ENCODE data around the gene ACSL1. TPM values are rescaled to one million over a fixed set of nuclear protein-coding genes. Genes with fewer than 3 reads are reported as not detected.
"Not testable (repeated sequence)": the region's sequence is repeated elsewhere in the genome, so short reads cannot be mapped to it uniquely, and the experiment has no call there.

ACSL1 gene
- total RNA-seq, 2 experiments from 2014 or later: 14.5 to 15.4 TPM

DNA sequence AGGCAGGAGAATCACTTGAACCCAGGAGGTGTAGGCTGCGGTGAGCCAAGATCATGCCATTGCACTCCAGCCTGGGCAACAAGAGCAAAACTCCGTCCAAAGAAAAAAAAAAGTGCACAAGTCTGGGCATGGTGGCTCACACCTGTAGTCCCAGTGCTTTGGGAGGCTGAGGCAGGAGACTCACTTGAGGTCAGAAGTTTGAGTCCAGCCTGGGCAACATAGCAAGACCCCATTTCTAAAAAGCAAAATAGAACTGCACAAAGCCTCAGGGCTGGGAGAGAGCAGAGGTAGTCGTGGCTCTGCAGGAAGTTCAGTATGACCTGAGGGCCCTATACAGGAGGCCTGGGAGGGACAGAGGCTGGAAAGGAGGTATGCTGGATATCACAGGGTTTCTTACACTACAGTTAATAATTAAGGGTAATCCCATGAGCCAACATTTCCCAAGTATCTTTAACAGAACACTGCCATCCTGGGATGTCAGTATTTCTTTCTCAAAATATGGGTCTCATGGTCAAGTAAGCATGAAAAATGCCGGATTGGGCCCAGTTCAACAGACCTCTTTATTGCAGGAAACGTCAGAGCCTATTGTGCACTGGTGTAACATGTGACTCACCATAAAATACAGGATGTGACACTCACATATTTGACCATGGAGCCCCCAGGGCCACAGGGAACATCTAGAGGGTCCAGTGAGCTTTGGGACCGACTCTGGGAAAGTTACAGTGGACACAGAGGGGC lies 37.8 kb downstream of the ACSL1 start:
- Mint-ChIP-seq H3K36me3 (ENCODE audit: low read depth) (peaks cover 27% of the 10 kb centered on the region), H3K27me3 (no peaks in the 10 kb centered on the region), H3K4me1 (peaks cover 37% of the 10 kb centered on the region), H3K27ac (no peak overlapping the region), H3K4me3 (no peak overlapping the region), H3K9me3 (no peaks in the 10 kb centered on the region)
- CTCF ChIA-PET: no interaction called here
- POLR2A ChIA-PET: no interaction called here
- no peak for DNase-seq

DNA sequence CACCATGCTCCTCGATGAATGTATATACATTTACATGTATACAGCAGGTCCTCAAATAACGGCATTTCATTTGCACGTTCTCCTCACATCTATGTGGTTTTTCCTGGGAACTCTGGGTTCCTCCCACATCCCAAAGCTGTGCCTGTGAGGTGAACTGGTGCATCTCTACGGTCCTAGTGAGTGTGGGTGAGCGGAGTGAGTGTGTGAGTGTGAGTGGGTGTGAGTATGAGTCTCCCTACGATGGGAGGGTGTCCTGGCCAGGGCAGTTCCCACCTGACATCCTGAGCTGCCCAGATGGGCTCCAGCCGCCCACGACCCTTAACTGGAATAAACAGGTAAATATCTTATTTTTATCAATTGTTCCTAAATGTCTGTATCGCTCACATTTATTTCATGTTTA lies 40.0 kb downstream of the ACSL1 start:
- Mint-ChIP-seq H3K27me3 (no peaks in the 10 kb centered on the region), H3K27ac (no peak overlapping the region), H3K4me3 (no peak overlapping the region), H3K36me3 (ENCODE audit: low read depth) (peaks cover 33% of the 10 kb centered on the region), H3K4me1 (peaks cover 27% of the 10 kb centered on the region), H3K9me3 (no peaks in the 10 kb centered on the region)
- ChIA-PET CTCF (interaction anchor here (0.7 to 1.4 kb wide), 2 partner anchors 15 to 32 kb away, joined by 3 read pairs; no protein-coding TSS in a partner anchor), POLR2A (no interaction called here)
- DNase-seq: no peak

DNA sequence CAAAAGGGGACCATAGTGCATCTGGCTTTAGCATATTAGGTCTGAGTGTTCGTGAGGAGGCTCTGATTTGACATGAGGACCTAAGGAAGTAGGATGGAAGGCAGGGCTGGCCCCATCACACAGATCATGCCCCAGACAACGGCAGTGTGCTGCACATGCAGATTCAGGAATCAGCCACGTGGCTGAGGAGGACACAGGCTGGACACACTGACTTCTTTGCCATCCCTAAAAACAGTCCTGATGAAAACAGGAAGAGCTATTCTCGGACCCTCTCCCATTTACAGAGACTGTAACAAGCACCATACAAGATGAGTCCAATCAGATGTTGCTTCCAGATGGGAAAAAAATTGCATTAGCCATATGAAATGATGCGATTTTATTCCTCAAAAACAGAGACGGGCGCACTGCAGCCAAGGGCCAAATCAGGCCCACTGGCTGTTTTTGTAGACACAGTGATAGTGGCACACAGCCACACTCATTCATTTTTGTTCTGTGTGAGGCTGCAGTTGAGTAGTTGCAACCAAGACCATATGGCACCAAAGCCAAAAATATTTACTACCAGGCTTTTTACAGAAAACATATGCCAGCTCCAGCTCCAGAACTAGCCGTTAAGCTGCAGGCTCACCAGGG lies 41.0 kb downstream of the ACSL1 start:
- POLR2A ChIA-PET: no interaction called here
- Mint-ChIP-seq H3K36me3 (ENCODE audit: low read depth) (peaks cover 36% of the 10 kb centered on the region), H3K4me1 (peaks cover 25% of the 10 kb centered on the region), H3K27ac (no peak overlapping the region), H3K27me3 (no peaks in the 10 kb centered on the region), H3K4me3 (no peak overlapping the region), H3K9me3 (no peaks in the 10 kb centered on the region)
- CTCF ChIA-PET: interaction anchor here (1.4 kb wide), 1 partner anchor 30 kb away, joined by 3 read pairs; no protein-coding TSS in a partner anchor
- no peak for DNase-seq

DNA sequence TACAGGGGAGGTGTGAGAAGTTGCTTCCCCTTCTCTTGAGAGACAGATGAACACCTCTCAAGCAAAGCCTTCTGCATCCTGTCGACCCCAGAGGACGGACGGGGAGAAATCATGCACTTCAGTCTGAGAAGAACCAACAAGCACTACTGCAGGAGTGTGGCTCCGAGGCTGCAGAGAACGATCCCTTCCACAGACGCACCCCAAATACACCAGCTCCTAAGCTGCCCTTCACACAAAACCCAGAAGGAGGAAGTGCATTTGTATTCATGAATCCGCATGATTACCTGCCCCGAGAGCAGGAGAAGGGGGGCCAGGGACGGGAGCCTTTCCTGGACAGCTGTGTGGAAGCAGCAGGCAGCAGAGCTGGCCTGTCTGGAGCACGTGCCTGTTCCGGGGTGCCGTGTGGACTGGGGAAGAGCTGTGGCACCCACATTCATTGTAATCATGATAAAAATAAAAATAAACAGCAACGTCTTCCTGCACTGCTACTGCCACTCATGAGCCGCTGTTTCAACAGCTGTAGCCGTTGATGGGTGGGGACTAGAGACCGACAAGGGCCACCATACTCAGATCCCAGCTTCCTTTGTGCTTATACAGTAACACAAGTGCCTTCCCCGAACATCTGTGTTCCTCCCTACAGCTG lies 42.9 kb downstream of the ACSL1 start:
- no peak for DNase-seq
- POLR2A ChIA-PET: no interaction called here
- H3K27ac Mint-ChIP-seq: peak overlapping the region; percentile 77
- H3K9me3 Mint-ChIP-seq: peaks cover 3% of the 10 kb centered on the region
- H3K4me1 Mint-ChIP-seq: peaks cover 25% of the 10 kb centered on the region
- CTCF ChIA-PET: interaction anchor here (0.5 to 1.8 kb wide), 2 partner anchors 10 to 60 kb away, joined by 3 to 6 read pairs; no protein-coding TSS in a partner anchor
- no peak overlapping the region for H3K4me3 Mint-ChIP-seq
- H3K27me3 Mint-ChIP-seq: no peaks in the 10 kb centered on the region
- H3K36me3 Mint-ChIP-seq (ENCODE audit: low read depth): peaks cover 45% of the 10 kb centered on the region

DNA sequence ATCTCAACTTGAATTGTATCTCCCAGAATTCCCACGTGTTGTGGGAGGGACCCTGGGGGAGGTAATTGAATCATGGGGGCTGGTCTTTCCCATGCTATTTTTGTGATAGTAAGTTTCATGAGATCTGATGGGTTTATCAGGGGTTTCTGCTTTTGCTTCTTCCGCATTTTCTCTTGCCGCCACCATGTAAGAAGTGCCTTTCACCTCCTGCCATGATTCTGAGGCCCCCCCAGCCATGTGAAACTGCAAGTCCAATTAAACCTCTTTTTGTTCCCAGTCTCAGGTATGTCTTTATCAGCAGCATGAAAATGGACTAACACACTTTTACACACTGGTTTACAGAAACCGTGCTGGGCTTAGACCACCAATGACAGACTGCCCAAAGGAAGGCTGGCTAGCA lies 46.6 kb downstream of the ACSL1 start:
- CTCF ChIA-PET: interaction anchor here (0.6 kb wide), 2 partner anchors 281 to 358 kb away, joined by 3 read pairs; no protein-coding TSS in a partner anchor
- POLR2A ChIA-PET, H3K27ac Mint-ChIP-seq, DNase-seq, H3K9me3 Mint-ChIP-seq, H3K4me3 Mint-ChIP-seq, H3K27me3 Mint-ChIP-seq: not testable (repeated sequence)
- peaks cover 31% of the 10 kb centered on the region for H3K36me3 Mint-ChIP-seq (ENCODE audit: low read depth)
- peaks cover 17% of the 10 kb centered on the region for H3K4me1 Mint-ChIP-seq

DNA sequence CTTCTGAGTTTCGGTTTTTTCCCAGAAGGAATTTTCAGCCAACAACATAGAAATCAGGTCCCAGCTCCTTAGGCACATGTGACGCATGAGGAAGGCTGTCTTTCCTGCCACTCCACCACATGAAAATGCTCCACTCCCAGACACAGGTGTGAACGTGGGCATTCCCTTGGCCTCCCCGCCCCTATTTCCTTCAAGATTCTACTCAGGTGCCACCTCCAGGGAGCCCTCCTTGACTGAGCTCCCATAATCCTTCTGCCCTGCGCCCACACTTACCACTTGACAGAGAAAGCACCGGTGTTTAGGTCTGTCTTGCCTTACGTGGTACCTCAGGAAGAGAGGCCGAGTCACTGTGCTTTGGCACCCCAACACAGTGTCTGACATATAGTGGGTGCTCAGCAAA lies 47.4 kb downstream of the ACSL1 start:
- H3K36me3 Mint-ChIP-seq (ENCODE audit: low read depth): peaks cover 24% of the 10 kb centered on the region
- H3K4me3 Mint-ChIP-seq: no peak overlapping the region
- H3K9me3 Mint-ChIP-seq: peaks cover 3% of the 10 kb centered on the region
- no peak overlapping the region for H3K27ac Mint-ChIP-seq
- POLR2A ChIA-PET: no interaction called here
- CTCF ChIA-PET: no interaction called here
- H3K27me3 Mint-ChIP-seq: no peaks in the 10 kb centered on the region
- peaks cover 11% of the 10 kb centered on the region for H3K4me1 Mint-ChIP-seq
- DNase-seq: no peak

DNA sequence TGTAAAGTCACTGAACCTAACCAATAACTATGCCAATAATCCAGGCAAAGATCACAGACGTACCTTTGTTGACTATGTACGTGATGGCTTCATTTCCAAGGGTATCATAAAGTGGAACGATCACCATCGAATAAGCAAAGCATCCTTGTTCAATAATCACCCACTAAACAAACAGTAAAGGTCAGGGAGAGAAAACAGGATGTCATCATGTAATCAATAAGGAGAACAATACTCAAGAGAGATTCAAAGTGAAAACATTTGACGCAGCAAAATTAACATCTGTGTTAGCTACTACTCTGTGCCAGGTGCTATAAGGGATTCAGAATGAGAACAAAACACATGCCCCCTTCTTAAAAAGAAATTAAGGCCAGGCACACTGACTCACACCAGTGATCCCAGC lies 48.9 kb downstream of the ACSL1 start:
- Mint-ChIP-seq H3K4me1 (no peaks in the 10 kb centered on the region), H3K9me3 (peaks cover 3% of the 10 kb centered on the region), H3K27me3 (no peaks in the 10 kb centered on the region), H3K4me3 (no peak overlapping the region), H3K27ac (no peak overlapping the region), H3K36me3 (ENCODE audit: low read depth) (peaks cover 15% of the 10 kb centered on the region)
- ChIA-PET POLR2A (no interaction called here), CTCF (interaction anchor here (0.6 kb wide), 1 partner anchor 191 kb away, joined by 5 read pairs; no protein-coding TSS in a partner anchor)
- DNase-seq: no peak

DNA sequence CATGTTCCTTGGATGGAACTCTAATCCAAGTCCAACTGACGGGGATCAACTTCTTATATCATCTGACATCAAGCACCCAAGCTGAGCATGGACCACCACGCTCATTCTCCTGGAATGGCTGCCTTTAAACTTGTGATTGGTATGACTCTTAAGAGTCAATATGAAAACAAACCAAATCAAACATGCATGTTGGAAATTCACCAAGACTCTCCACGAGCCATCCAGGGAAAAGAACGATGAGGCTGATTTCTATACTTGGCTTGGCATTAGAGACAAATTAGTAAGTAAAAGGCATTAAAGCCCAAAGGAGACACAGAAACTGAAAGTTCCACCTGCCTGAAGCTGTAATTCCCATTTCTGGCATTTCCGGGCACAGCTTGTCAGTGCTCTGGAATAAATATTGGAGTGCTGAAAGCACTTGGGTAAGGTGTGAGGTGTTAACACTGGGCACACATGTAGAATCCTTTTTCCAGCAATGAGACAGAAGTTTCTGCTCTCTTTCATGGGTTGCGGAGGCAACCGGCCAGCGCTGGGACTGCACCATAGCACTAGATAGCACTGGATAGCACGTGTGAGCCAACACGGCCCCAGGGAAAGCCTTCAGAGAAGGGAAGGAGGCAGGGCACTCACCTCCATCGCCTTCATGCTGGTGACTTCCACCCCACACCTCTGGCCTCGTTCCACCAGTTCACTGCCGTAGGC lies 49.8 kb downstream of the ACSL1 start:
- peaks cover 15% of the 10 kb centered on the region for H3K36me3 Mint-ChIP-seq (ENCODE audit: low read depth)
- H3K9me3 Mint-ChIP-seq: peaks cover 3% of the 10 kb centered on the region
- no peak overlapping the region for H3K27ac Mint-ChIP-seq
- H3K27me3 Mint-ChIP-seq: no peaks in the 10 kb centered on the region
- H3K4me1 Mint-ChIP-seq: no peaks in the 10 kb centered on the region
- no peak for DNase-seq
- H3K4me3 Mint-ChIP-seq: no peak overlapping the region
- ChIA-PET POLR2A (no interaction called here), CTCF (no interaction called here)

DNA sequence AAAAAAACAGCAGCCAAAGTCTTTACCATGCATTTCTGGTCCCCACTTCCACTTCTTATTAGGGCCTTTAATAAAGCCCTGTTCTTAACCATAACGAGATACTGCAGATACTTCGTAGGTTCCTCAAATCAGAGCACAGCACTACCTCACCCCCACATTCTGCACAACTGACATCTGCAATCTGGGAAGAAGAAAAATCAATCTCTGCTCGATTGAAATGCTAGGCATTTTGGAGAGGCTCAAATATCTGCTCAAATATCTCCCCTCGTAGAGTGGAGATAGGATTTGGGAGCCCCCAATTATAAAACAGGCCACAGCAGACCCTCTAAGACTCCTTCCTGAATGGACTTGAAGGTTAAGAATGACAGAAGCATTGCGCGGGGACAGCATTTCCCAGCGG lies 51.6 kb downstream of the ACSL1 start:
- Mint-ChIP-seq H3K9me3 (peaks cover under 1% of the 10 kb centered on the region), H3K4me1 (peaks cover 10% of the 10 kb centered on the region), H3K4me3 (no peak overlapping the region), H3K27me3 (no peaks in the 10 kb centered on the region), H3K27ac (no peak overlapping the region), H3K36me3 (ENCODE audit: low read depth) (peaks cover 12% of the 10 kb centered on the region)
- POLR2A ChIA-PET: no interaction called here
- CTCF ChIA-PET: no interaction called here
- no peak for DNase-seq

DNA sequence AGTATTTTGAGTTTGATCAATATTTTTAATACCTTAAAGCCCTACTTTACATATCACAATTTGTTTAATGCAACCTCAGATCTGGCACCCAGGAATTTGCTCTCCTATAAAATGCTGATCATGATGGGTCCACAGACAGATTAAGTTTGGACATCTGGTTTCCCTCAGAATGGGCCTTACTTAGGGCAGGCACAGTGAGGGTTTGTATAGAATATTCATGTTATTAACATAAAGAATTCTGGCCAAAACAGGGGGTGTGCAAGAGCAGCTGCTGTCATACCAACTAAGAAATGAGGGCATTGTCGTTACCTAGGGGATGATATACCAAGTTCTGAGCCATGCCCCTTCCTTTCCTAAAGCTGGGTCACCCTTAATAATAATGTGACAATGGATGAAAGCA lies 54.4 kb downstream of the ACSL1 start:
- Mint-ChIP-seq H3K27ac (no peak overlapping the region), H3K27me3 (no peaks in the 10 kb centered on the region), H3K9me3 (no peaks in the 10 kb centered on the region), H3K4me3 (no peak overlapping the region), H3K4me1 (peaks cover 12% of the 10 kb centered on the region), H3K36me3 (ENCODE audit: low read depth) (peaks cover 20% of the 10 kb centered on the region)
- DNase-seq: no peak
- POLR2A ChIA-PET: no interaction called here
- CTCF ChIA-PET: interaction anchor here (0.6 kb wide), 1 partner anchor 315 kb away, joined by 3 read pairs; no protein-coding TSS in a partner anchor

DNA sequence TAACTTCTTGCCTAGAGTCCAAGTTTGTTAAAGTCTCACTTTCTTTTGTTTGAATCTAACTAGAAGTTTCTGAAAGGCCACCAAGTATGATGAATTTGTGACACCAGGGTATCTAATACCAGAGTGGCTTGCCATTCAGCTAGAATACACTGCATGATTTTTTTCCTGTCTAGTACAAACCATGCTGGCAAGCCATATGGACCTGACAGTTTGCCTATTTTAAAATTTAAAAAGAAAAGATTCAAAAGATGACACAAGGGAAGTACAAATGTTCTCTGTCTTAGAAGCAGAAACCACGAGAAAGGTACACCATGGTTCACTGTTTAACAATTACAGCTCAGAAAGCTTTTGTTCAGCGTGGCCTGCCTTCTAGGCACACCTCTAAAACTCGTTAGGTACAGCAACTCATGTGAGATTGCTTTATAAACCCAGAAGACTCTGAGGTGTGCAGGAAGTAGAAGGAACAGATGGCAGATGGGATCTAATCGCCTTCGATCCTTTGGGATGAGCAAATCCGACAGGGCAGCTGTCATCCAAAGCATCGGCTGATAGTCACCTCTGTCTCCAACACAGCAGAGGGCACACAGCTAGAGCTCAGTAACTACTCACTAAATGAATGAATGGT lies 56.5 kb downstream of the ACSL1 start:
- H3K27me3 Mint-ChIP-seq: no peaks in the 10 kb centered on the region
- H3K36me3 Mint-ChIP-seq (ENCODE audit: low read depth): peaks cover 34% of the 10 kb centered on the region
- ChIA-PET POLR2A (no interaction called here), CTCF (no interaction called here)
- no peak overlapping the region for H3K4me3 Mint-ChIP-seq
- peak overlapping the region; percentile 61 for H3K27ac Mint-ChIP-seq
- no peak for DNase-seq
- no peaks in the 10 kb centered on the region for H3K9me3 Mint-ChIP-seq
- H3K4me1 Mint-ChIP-seq: peaks cover 12% of the 10 kb centered on the region

DNA sequence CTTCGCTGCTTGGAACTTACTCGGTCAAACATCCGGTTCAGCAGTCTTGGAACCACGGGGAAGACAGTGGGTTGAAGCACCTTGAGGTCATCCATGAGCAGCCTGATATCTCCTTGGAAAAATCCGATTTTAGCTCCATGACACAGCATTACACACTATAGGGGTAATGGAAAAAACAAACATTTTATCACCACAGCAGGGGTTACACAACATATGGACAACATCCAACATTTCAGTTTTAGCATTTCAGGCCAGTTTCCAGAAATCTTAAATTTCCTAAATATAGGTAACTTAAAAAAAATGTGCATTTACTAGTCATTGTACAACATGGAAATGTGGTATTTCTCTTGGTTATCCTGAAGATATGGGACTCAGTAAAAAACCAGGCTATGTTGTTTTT lies 57.5 kb downstream of the ACSL1 start:
- Mint-ChIP-seq H3K4me1 (peaks cover 16% of the 10 kb centered on the region), H3K27ac (no peak overlapping the region), H3K36me3 (ENCODE audit: low read depth) (peaks cover 37% of the 10 kb centered on the region), H3K9me3 (no peaks in the 10 kb centered on the region), H3K4me3 (no peak overlapping the region), H3K27me3 (no peaks in the 10 kb centered on the region)
- no peak for DNase-seq
- ChIA-PET CTCF (no interaction called here), POLR2A (no interaction called here)

Data from activated CD4-positive, alpha-beta T cell treated with anti-CD3 and anti-CD28 coated beads, Interleukin-2, amount 10 ng/mL, durations not matched to agents 7 days and 5 days (primary cell).